H1 (cell line): ENCODE results near the gene CFAP221. TPM values are rescaled to one million over a fixed set of nuclear protein-coding genes. Genes with fewer than 3 reads are reported as not detected.
"Not testable (repeated sequence)": the region's sequence is repeated elsewhere in the genome, so short reads cannot be mapped to it uniquely, and the experiment has no call there.

Experiments used
- CTCF ChIA-PET: fragments of 300-600 bp; sonication (Branson Sonifier 250); formaldehyde crosslinking; loops from one replicate; lab custom pipeline; 2021; ENCODE audit not compliant: partially characterized antibody; lab: Charles Lee
- POLR2A ChIA-PET: fragments of 300-600 bp; sonication (Branson Sonifier 250); formaldehyde crosslinking; loops from one replicate; lab custom pipeline; 2021; ENCODE audit warnings: inconsistent platforms; ENCODE audit not compliant: partially characterized antibody; lab: Charles Lee
- DNase-seq, 2 experiments: peaks; one replicate each; pipeline versions ENCODE4 v3.0.0 to v3.0.0-alpha.2; 2010 to 2022; ENCODE audit warnings: low spot score in 2 of 2, low read depth in 1 of 2, mixed read lengths in 1 of 2
- FAIRE-seq: peaks from 2 replicates; lab custom pipeline; 2011; peaks lifted over from hg19 to GRCh38; lab: Jason Lieb, UNC
- H2AFZ ChIP-seq: 2 replicates; pipeline ENCODE4 v1.8.1; 2012; ENCODE audit warnings: low read length, inconsistent platforms
- H2AK5ac ChIP-seq: 2 replicates; pipeline ENCODE4 v1.6.1; 2013; ENCODE audit warnings: low read depth, low read length
- H2BK120ac ChIP-seq: replicated peaks from 2 replicates; pipeline ENCODE3; 2013; ENCODE audit warnings: low read depth, low read length, inconsistent platforms
- H2BK12ac ChIP-seq: 2 replicates; pipeline ENCODE4 v1.6.1; 2013; ENCODE audit warnings: low read depth, low read length
- H2BK15ac ChIP-seq: 2 replicates; pipeline ENCODE4 v1.6.1; 2013; ENCODE audit warnings: low read length
- H2BK20ac ChIP-seq: 2 replicates; pipeline ENCODE4 v1.6.1; 2013; ENCODE audit warnings: low read length
- H2BK5ac ChIP-seq: 2 replicates; pipeline ENCODE4 v1.6.1; 2013; ENCODE audit warnings: low read depth, low read length
- H3K14ac ChIP-seq: 2 replicates; pipeline ENCODE4 v1.6.1; 2013; ENCODE audit warnings: inconsistent platforms; ENCODE audit not compliant: insufficient read length
- H3K18ac ChIP-seq: 2 replicates; pipeline ENCODE4 v1.6.1; 2013; ENCODE audit warnings: low read length; ENCODE audit errors: extremely low read depth
- H3K23ac ChIP-seq: 2 replicates; pipeline ENCODE4 v1.6.1; 2013; ENCODE audit warnings: inconsistent platforms; ENCODE audit not compliant: insufficient read length
- H3K23me2 ChIP-seq: 2 replicates; pipeline ENCODE4 v1.6.1; 2013; ENCODE audit warnings: low read depth, low read length
- H3K27ac ChIP-seq: 2 replicates; pipeline ENCODE4 v1.6.1; 2011; ENCODE audit warnings: low read depth, low read length, inconsistent platforms
- H3K27me3 ChIP-seq, 4 experiments: replicated peaks in 1 of 4; 1 replicate in 1 of 4; 2 replicates in 3 of 4; pipeline versions ENCODE4 v1.6.1 to v1.8.1; 2011 to 2013; ENCODE audit warnings: low read length in 3 of 4, mild to moderate bottlenecking in 3 of 4, inconsistent platforms in 2 of 4, mixed read lengths in 2 of 4, moderate library complexity in 1 of 4; ENCODE audit not compliant: control insufficient read depth in 3 of 4, insufficient read depth in 3 of 4; ENCODE audit errors: extremely low read depth in 1 of 4
- H3K36me3 ChIP-seq, 4 experiments: 2 replicates each; pipeline versions ENCODE4 v1.6.1 to v1.8.1; 2011 to 2013; ENCODE audit warnings: mild to moderate bottlenecking in 4 of 4, low read length in 3 of 4, moderate library complexity in 2 of 4, control low read depth in 1 of 4, inconsistent platforms in 1 of 4; ENCODE audit not compliant: insufficient read depth in 4 of 4, control insufficient read depth in 2 of 4
- H3K4ac ChIP-seq: replicated peaks from 2 replicates; pipeline ENCODE3; 2013; ENCODE audit warnings: low read length, low read depth, mixed read lengths, inconsistent platforms; ENCODE audit not compliant: insufficient read length
- H3K4me1 ChIP-seq, 4 experiments: replicated peaks in 1 of 4; 1 replicate in 1 of 4; 2 replicates in 3 of 4; pipeline versions ENCODE4 v1.6.1 to v1.8.1; 2011 to 2013; ENCODE audit warnings: low read length in 3 of 4, inconsistent platforms in 2 of 4, mixed read lengths in 1 of 4; ENCODE audit not compliant: insufficient read depth in 4 of 4, control insufficient read depth in 3 of 4
- H3K4me2 ChIP-seq, 2 experiments: 2 replicates each; pipeline versions ENCODE4 v1.6.1 to v1.8.1; 2011 to 2013; ENCODE audit warnings: low read depth in 2 of 2, low read length in 2 of 2, control low read depth in 1 of 2, inconsistent platforms in 1 of 2, mild to moderate bottlenecking in 1 of 2; ENCODE audit not compliant: insufficient read depth in 1 of 2
- H3K4me3 ChIP-seq, 4 experiments: fragments of 200-600, 300-600 bp in 1 of 4; sonication (generic), shearing (Covaris generic), sonication (Bioruptor Twin) in 1 of 4; 2 replicates each; pipeline versions ENCODE4 v1.5.1 to v1.8.1; 2011 to 2016; ENCODE audit warnings: low read length in 4 of 4, low read depth in 3 of 4, control low read depth in 2 of 4, inconsistent platforms in 2 of 4, mild to moderate bottlenecking in 2 of 4, mixed read lengths in 1 of 4, moderate library complexity in 1 of 4; ENCODE audit not compliant: insufficient read depth in 2 of 4; ENCODE audit errors: extremely low read depth in 1 of 4
- H3K56ac ChIP-seq: replicated peaks from 2 replicates; pipeline ENCODE3; 2013; ENCODE audit warnings: low read depth, mild to moderate bottlenecking, mixed read lengths, low read length, inconsistent platforms; ENCODE audit not compliant: insufficient read length
- H3K79me1 ChIP-seq: 2 replicates; pipeline ENCODE4 v1.6.1; 2013; ENCODE audit warnings: low read depth, low read length, control low read depth
- H3K79me2 ChIP-seq, 2 experiments: 2 replicates each; pipeline versions ENCODE4 v1.6.1 to v1.8.1; 2012 to 2013; ENCODE audit warnings: low read length in 2 of 2, mild to moderate bottlenecking in 2 of 2, inconsistent platforms in 1 of 2; ENCODE audit not compliant: insufficient read depth in 2 of 2, control insufficient read depth in 1 of 2
- H3K9ac ChIP-seq, 4 experiments: replicated peaks in 1 of 4; 1 replicate in 1 of 4; 2 replicates in 3 of 4; pipeline versions ENCODE4 v1.6.1 to v1.8.1; 2011 to 2013; ENCODE audit warnings: low read depth in 3 of 4, low read length in 3 of 4, control low read depth in 2 of 4, mild to moderate bottlenecking in 2 of 4, moderate library complexity in 2 of 4, inconsistent platforms in 1 of 4; ENCODE audit errors: extremely low read depth in 1 of 4
- H3K9me3 ChIP-seq, 2 experiments: 2 replicates each; pipeline versions ENCODE4 v1.6.1 to v1.8.1; 2012 to 2013; ENCODE audit warnings: mild to moderate bottlenecking in 2 of 2, moderate library complexity in 2 of 2, control low read depth in 1 of 2, inconsistent platforms in 1 of 2, low read depth in 1 of 2, low read length in 1 of 2, mixed read lengths in 1 of 2; ENCODE audit not compliant: insufficient read depth in 2 of 2
- H4K20me1 ChIP-seq, 2 experiments: replicated peaks in 1 of 2; 2 replicates each; pipeline versions ENCODE3 to v1.8.1; 2011 to 2013; ENCODE audit warnings: inconsistent platforms in 2 of 2, low read length in 2 of 2, mild to moderate bottlenecking in 1 of 2; ENCODE audit not compliant: insufficient read depth in 2 of 2, control insufficient read depth in 1 of 2
- H4K5ac ChIP-seq: 2 replicates; pipeline ENCODE4 v1.6.1; 2013; ENCODE audit warnings: low read length, low read depth, mixed read lengths, inconsistent platforms; ENCODE audit not compliant: insufficient read length
- H4K8ac ChIP-seq: 2 replicates; pipeline ENCODE4 v1.8.0; 2013; ENCODE audit warnings: mild to moderate bottlenecking, moderate library complexity, low read length, inconsistent platforms; ENCODE audit not compliant: insufficient read depth; ENCODE audit errors: extremely low read depth
- H4K91ac ChIP-seq: replicated peaks from 2 replicates; pipeline ENCODE3; 2013; ENCODE audit warnings: low read length, mixed read lengths, inconsistent platforms; ENCODE audit not compliant: insufficient read length
- WGBS, 2 experiments: shearing (Covaris generic) in 1 of 2; methylation state at CpG; one replicate each; pipeline versions ENCODE4 v1.1.6 to v1.1.7; 2013 to 2015; ENCODE audit warnings: low lambda C conversion rate in 2 of 2, mixed read lengths in 2 of 2, inconsistent platforms in 1 of 2, low coverage in 1 of 2, missing lambda C conversion rate in 1 of 2; ENCODE audit not compliant: insufficient replicate concordance in 2 of 2, insufficient coverage in 1 of 2, insufficient read length in 1 of 2; ENCODE audit errors: extremely low coverage in 1 of 2, missing lambda C conversion rate in 1 of 2; 5-methylcytosine and 5-hydroxymethylcytosine counted together
- polyA plus RNA-seq, 7 experiments: library from polyadenylated mRNA; depleted of rRNA in 3 of 7; stranded (reverse) in 5 of 7; unstranded in 2 of 7; fragments of >200 nt in 5 of 7; fragments of 200-250 nt in 2 of 7; gene quantifications; 1 replicate in 5 of 7; 2 replicates in 1 of 7; 4 replicates in 1 of 7; pipeline versions ENCODE4 v1.2.1 to v1.2.3, GENCODE V29; 2011 to 2013; ENCODE audit warnings: missing spikeins in 2 of 7, mixed read lengths in 2 of 7
- total RNA-seq: library from RNA; stranded (reverse); fragmentation: NEBNext Ultra II Directional; extraction: Animal tissue kit (Norgen Biotek cat#: 25700); gene quantifications from 2 replicates; pipeline ENCODE4 v1.2.1, GENCODE V29; 2021

Gene CFAP221
- total and polyA plus RNA-seq, 2 of the 8 experiments (the other 6 are each of a cell fraction or from before 2014, with no cell fraction given), result 0.14 to 0.71 TPM

- H3K14ac ChIP-seq, H3K56ac ChIP-seq, H3K36me3 ChIP-seq, H3K9me3 ChIP-seq, H2BK5ac ChIP-seq, DNase-seq, H4K20me1 ChIP-seq, H3K4me2 ChIP-seq, H3K4me1 ChIP-seq, H2AK5ac ChIP-seq, H3K79me1 ChIP-seq, H2BK15ac ChIP-seq, H2BK20ac ChIP-seq, H3K9ac ChIP-seq, H3K4me3 ChIP-seq, H3K27me3 ChIP-seq, H4K5ac ChIP-seq, H3K4ac ChIP-seq, H3K23ac ChIP-seq, H3K27ac ChIP-seq, H3K79me2 ChIP-seq, H2BK12ac ChIP-seq, H2BK120ac ChIP-seq, H4K8ac ChIP-seq, FAIRE-seq, POLR2A ChIA-PET, H3K23me2 ChIP-seq, H4K91ac ChIP-seq, H3K18ac ChIP-seq: not testable (repeated sequence)
- CTCF ChIA-PET, result interaction anchor here (1.1 to 1.2 kb wide), 2 partner anchors 24 to 71 kb away, joined by 3 to 6 read pairs; no protein-coding TSS in a partner anchor
- H2AFZ ChIP-seq, result peak overlapping the region; percentile 76
- WGBS, 2 experiments, result 79% methylated on average over 7 of the region's 7 CpGs; no CpG with 5 or more reads in 1 of the 2 experiments
Observed at GRCh38 chr2:119618725-119619124, 74.5 kb downstream of the CFAP221 start.
